Right atrium auricular region (tissue), 2 donors: ENCODE measurements around the gene BCAR1. TPM values are rescaled to one million over a fixed set of nuclear protein-coding genes. Genes with fewer than 3 reads are reported as not detected.

ENCODE experiments used
- DNase-seq: peaks from one replicate; pipeline ENCODE4 v3.0.0-alpha.2; 2019; ENCODE audit warnings: low spot score
- H3K27ac ChIP-seq, 2 donors: fragments of 200-600 bp; sonication (generic); 1 replicate in 1 of 2; 2 replicates in 1 of 2; pipeline ENCODE4 v1.5.1; 2016 to 2019
- H3K27me3 ChIP-seq, 2 donors: fragments of 200-600 bp; sonication (generic); one replicate each; pipeline versions ENCODE4 v1.5.1 to v1.6.0; 2017 to 2019
- H3K36me3 ChIP-seq: fragments of 200-600 bp; sonication (generic); one replicate; pipeline ENCODE4 v1.5.1; 2016
- H3K4me1 ChIP-seq, 2 donors: fragments of 200-600 bp; sonication (generic); one replicate each; pipeline versions ENCODE4 v1.5.1 to v1.6.0; 2017 to 2019
- H3K4me3 ChIP-seq, 2 donors: fragments of 200-600 bp; sonication (generic); 1 replicate in 1 of 2; 2 replicates in 1 of 2; pipeline ENCODE4 v1.5.1; 2017 to 2019; ENCODE audit warnings: mild to moderate bottlenecking in 1 of 2, moderate library complexity in 1 of 2
- H3K9me3 ChIP-seq, 2 donors: fragments of 200-600 bp; sonication (generic); one replicate each; pipeline ENCODE4 v1.5.1; 2019
- total RNA-seq, 2 donors: library from RNA; depleted of rRNA; stranded (reverse); fragments of >200 nt; gene quantifications; one replicate each; pipeline ENCODE4 v1.1.0, GENCODE V29; 2016
- TF ChIP-seq, protein P1 (sequence below), 2 donors: fragments of 200-600 bp; sonication (generic); IDR thresholded peaks; one replicate each; pipeline ENCODE4 v1.5.1; 2019; ENCODE audit warnings: antibody characterized with exemption in 2 of 2

The BCAR1 gene
- total RNA-seq, 2 donors from 2014 or later: 58.0 to 88.2 TPM

DNA sequence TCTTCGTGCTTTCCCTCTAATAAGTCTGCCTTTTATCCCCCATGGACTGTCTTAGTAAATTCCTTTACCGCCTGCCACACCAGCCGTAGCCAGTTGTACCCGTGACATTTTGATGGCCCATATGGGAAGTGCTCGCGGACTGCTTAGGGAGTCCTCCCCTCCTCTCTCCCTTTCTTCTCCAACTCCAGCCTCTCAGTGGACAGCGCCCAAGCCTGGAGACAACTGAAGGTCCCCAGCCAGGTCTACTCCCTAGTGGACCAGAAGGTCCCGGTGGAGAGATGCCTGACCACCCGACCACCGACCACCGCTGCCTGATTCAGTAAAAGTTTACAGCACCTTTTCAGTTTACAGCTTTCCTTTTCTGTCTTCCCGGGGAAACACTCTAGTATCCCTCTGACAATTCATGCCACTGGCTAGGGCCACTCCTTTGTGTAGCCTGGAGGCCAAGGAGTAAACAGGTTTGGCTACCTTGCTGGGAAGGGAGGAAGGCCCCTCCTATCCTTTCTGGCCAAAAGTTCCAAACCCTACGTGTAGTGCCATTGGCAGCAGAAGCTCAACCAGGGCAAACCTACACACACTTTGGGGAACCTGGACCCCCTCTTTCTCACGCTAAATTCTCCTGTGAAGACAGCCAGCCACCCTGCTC lies 62.5 kb downstream of the BCAR1 start:
- DNase-seq: no peak
- no peaks in the 10 kb centered on the region for H3K4me1 ChIP-seq
- no peaks in the 10 kb centered on the region for H3K9me3 ChIP-seq
- H3K4me3 ChIP-seq: no peak overlapping the region
- TF ChIP-seq, protein P1, sequence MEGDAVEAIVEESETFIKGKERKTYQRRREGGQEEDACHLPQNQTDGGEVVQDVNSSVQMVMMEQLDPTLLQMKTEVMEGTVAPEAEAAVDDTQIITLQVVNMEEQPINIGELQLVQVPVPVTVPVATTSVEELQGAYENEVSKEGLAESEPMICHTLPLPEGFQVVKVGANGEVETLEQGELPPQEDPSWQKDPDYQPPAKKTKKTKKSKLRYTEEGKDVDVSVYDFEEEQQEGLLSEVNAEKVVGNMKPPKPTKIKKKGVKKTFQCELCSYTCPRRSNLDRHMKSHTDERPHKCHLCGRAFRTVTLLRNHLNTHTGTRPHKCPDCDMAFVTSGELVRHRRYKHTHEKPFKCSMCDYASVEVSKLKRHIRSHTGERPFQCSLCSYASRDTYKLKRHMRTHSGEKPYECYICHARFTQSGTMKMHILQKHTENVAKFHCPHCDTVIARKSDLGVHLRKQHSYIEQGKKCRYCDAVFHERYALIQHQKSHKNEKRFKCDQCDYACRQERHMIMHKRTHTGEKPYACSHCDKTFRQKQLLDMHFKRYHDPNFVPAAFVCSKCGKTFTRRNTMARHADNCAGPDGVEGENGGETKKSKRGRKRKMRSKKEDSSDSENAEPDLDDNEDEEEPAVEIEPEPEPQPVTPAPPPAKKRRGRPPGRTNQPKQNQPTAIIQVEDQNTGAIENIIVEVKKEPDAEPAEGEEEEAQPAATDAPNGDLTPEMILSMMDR (IDR thresholded peaks at IDR 0.05): no peak
- H3K27ac ChIP-seq: no peak overlapping the region
- H3K27me3 ChIP-seq: no peaks in the 10 kb centered on the region
- no peaks in the 10 kb centered on the region for H3K36me3 ChIP-seq

DNA sequence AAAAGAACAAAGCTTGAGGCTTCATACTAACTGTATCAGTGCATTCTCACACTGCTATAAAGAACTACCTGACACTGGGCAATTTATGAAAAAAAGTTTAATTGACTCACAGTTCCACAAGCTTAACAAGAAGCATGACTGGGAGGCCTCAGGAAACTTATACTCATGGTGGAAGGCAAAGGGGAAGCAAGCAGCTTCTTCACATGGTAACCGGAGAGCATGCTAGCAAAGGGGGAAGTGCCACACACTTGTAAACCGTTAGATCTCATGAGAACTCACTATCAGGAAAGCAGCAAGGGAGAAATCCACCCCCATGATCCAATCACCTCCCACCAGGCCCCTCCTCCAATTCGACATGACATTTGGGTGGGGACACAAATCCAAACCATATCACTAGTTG lies 69.8 kb downstream of the BCAR1 start:
- TF ChIP-seq, protein P1 (IDR thresholded peaks at IDR 0.05): no peak
- Histone ChIP-seq H3K36me3 (no peaks in the 10 kb centered on the region), H3K27ac (no peak overlapping the region), H3K4me3 (no peak overlapping the region), H3K4me1 (no peaks in the 10 kb centered on the region), H3K9me3 (peaks cover 4 to 11% of the 10 kb centered on the region in 2 donors), H3K27me3 (no peaks in the 10 kb centered on the region)
- no peak for DNase-seq

GRCh38 chr16:75179208-75179607 lies 72.2 kb downstream of the BCAR1 start:
- Histone ChIP-seq H3K27me3 (no peaks in the 10 kb centered on the region), H3K4me1 (no peaks in the 10 kb centered on the region), H3K36me3 (no peaks in the 10 kb centered on the region), H3K27ac (no peak overlapping the region), H3K4me3 (no peak overlapping the region), H3K9me3 (peaks cover 7 to 21% of the 10 kb centered on the region in 2 donors)
- TF ChIP-seq, protein P1 (IDR thresholded peaks at IDR 0.05): no peak
- DNase-seq: no peak

Other genes with a start within 250 kb of the BCAR1 start
- gene LDHD, start 134.8 kb downstream of the BCAR1 start, total RNA-seq: 10 to 100 TPM; 28.8 to 65.6 TPM
- 1 to 10 TPM; 8.6 to 8.8 TPM for gene ZFP1, start 103.1 kb downstream of the BCAR1 start, total RNA-seq
- gene CTRB2, start 44.5 kb downstream of the BCAR1 start, total RNA-seq: not detected
- not detected for gene CTRB1, start 32.6 kb downstream of the BCAR1 start, total RNA-seq
- gene CFDP1, start 181.9 kb upstream of the BCAR1 start, total RNA-seq: 10 to 100 TPM; 25.2 to 33.6 TPM
- 10 to 100 TPM; 13.4 to 16.3 TPM for gene TMEM170A, start 213.1 kb upstream of the BCAR1 start, total RNA-seq
- 1 to 10 TPM; 2.8 to 3.5 TPM for gene CHST6, start 243.8 kb upstream of the BCAR1 start, total RNA-seq